OCI-LY3 (cell line): ENCODE measurements around the gene NOD2.

ENCODE experiments used
- EZH2phosphoT487 ChIP-seq: fragments of 200-600 bp; shearing (Covaris generic); IDR thresholded peaks from 2 replicates; pipeline ENCODE4 v1.6.1; 2018; ENCODE audit warnings: antibody characterized with exemption, mixed run types, low read depth
- TF ChIP-seq, protein P1 (sequence below): fragments of 200-600, 300-600 bp; sonication (generic); IDR thresholded peaks from 2 replicates; pipeline ENCODE4 v1.5.1; 2014; ENCODE audit warnings: antibody characterized with exemption, low read length, low read depth

- TF ChIP-seq, protein P1, sequence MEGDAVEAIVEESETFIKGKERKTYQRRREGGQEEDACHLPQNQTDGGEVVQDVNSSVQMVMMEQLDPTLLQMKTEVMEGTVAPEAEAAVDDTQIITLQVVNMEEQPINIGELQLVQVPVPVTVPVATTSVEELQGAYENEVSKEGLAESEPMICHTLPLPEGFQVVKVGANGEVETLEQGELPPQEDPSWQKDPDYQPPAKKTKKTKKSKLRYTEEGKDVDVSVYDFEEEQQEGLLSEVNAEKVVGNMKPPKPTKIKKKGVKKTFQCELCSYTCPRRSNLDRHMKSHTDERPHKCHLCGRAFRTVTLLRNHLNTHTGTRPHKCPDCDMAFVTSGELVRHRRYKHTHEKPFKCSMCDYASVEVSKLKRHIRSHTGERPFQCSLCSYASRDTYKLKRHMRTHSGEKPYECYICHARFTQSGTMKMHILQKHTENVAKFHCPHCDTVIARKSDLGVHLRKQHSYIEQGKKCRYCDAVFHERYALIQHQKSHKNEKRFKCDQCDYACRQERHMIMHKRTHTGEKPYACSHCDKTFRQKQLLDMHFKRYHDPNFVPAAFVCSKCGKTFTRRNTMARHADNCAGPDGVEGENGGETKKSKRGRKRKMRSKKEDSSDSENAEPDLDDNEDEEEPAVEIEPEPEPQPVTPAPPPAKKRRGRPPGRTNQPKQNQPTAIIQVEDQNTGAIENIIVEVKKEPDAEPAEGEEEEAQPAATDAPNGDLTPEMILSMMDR = no peak
- no peak for TF ChIP-seq EZH2phosphoT487
These were observed 40.1 kb downstream of the NOD2 start for GRCh38 chr16:50733468-50733867.
